ENCODE measurements around the gene FYN. TPM values are rescaled to one million over a fixed set of nuclear protein-coding genes. Genes with fewer than 3 reads are reported as not detected.

FYN gene
- total RNA-seq, 1 donor from 2014 or later = 46.3 TPM

DNA sequence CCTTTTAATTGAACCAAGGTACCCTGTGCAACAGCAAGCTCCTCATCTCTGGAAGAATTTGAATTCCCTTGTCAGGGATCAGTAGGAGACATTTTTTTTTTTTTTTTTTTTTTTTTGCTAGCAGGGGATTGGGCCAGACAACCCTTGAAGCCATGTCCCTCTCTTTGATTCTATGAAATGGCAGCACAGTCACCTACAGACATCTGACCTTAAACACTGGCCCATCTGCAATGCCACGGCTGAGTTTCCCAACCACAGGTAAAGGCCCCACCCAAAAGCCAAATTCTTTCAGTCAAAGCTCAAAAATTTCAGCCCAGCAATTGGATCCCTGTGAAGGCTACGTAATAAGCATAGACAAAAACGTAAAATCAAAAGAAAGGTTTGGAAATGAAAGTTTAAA, 94.2 kb downstream of the FYN start:
- TF ChIP-seq, protein P1, sequence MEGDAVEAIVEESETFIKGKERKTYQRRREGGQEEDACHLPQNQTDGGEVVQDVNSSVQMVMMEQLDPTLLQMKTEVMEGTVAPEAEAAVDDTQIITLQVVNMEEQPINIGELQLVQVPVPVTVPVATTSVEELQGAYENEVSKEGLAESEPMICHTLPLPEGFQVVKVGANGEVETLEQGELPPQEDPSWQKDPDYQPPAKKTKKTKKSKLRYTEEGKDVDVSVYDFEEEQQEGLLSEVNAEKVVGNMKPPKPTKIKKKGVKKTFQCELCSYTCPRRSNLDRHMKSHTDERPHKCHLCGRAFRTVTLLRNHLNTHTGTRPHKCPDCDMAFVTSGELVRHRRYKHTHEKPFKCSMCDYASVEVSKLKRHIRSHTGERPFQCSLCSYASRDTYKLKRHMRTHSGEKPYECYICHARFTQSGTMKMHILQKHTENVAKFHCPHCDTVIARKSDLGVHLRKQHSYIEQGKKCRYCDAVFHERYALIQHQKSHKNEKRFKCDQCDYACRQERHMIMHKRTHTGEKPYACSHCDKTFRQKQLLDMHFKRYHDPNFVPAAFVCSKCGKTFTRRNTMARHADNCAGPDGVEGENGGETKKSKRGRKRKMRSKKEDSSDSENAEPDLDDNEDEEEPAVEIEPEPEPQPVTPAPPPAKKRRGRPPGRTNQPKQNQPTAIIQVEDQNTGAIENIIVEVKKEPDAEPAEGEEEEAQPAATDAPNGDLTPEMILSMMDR (IDR thresholded peaks at IDR 0.05; ENCODE audit: borderline replicate concordance) = no peak
- Histone ChIP-seq H3K36me3 (no peaks in the 10 kb centered on the region), H3K27me3 (ENCODE audit: low read depth) (no peaks in the 10 kb centered on the region), H3K4me3 (no peak overlapping the region), H3K27ac (replicated peaks) (no peak overlapping the region), H3K9me3 (replicated peaks) (no peaks in the 10 kb centered on the region), H3K4me1 (peaks cover 80% of the 10 kb centered on the region)
- intact Hi-C loops (cut with micrococcal nuclease) = no loop called here
- DNase-seq = no peak

DNA sequence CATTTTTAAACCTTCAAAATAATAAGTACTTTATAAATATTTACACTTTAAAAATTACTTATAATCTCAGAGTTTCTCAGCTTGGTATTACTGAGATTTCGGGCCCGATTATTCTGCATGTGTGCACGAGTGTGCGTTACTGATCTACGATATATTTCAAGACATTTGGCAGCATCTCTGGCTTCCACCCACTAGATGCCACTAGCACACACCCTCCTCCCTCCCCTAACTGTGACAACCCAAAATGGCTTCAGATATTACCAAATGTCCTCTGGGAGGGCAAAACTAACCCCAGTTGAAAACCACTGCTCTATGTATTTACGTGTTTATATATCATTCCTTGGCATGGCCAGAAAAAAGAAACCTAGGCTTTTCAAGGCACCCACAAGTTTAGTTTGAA, 95.9 kb downstream of the FYN start:
- intact Hi-C loops (cut with micrococcal nuclease) = no loop called here
- peaks cover 73% of the 10 kb centered on the region for H3K4me1 ChIP-seq
- H3K27ac ChIP-seq (replicated peaks) = no peak overlapping the region
- H3K36me3 ChIP-seq = no peaks in the 10 kb centered on the region
- no peaks in the 10 kb centered on the region for H3K27me3 ChIP-seq (ENCODE audit: low read depth)
- TF ChIP-seq, protein P1 (IDR thresholded peaks at IDR 0.05; ENCODE audit: borderline replicate concordance) = peak; percentile 30
- DNase-seq = no peak
- no peaks in the 10 kb centered on the region for H3K9me3 ChIP-seq (replicated peaks)
- no peak overlapping the region for H3K4me3 ChIP-seq

DNA sequence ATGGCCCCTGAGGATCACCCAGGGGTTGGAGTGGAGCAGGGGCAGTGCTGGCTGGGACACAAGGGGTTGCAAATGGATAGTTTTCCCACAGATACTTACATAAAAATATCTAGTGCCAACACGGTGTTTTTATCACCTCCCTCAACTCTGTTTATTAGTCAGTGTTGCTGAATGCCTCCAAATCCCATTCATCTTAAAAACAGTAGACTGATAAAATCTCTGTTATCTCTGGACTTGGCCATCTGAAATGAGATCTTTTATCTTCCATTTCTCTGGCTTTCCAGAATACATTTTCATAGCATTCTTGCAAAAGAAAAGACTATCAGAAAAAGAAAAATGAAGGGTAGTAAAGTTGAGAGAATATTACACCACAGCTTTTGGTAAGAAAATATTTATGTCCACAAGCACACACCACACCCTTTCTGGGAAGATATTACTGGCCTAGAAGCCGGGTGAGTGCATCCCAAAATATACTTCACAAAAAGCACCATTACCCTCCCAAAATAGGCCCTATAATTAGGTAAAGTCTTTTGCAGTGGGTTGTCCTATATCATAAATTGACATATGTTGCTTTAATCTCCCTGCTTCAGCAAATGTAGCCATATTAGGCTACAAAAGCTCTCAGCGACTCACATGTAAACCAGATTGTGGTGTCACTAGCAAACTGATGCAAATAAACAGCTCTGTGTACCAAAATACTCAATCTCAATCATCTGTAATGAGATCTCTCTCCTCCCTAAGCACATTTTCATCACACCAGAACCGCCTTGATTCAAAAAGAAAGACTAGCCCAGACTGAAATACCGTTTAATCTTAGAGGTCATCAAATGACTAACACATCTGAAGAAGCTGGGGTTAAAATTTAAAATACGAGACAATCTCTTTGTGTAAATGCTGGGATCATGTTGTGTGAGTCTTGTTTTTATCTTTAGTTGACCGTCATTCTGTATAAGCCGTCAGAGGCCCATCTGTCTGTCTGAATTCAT, 96.7 kb downstream of the FYN start:
- Histone ChIP-seq H3K27me3 (ENCODE audit: low read depth) (no peaks in the 10 kb centered on the region), H3K4me3 (no peak overlapping the region), H3K27ac (replicated peaks) (peak overlapping the region; percentile 41), H3K9me3 (replicated peaks) (no peaks in the 10 kb centered on the region), H3K36me3 (no peaks in the 10 kb centered on the region), H3K4me1 (peaks cover 73% of the 10 kb centered on the region)
- TF ChIP-seq, protein P1 (IDR thresholded peaks at IDR 0.05; ENCODE audit: borderline replicate concordance) = no peak
- DNase-seq = no peak
- intact Hi-C loops (cut with micrococcal nuclease) = no loop called here

DNA sequence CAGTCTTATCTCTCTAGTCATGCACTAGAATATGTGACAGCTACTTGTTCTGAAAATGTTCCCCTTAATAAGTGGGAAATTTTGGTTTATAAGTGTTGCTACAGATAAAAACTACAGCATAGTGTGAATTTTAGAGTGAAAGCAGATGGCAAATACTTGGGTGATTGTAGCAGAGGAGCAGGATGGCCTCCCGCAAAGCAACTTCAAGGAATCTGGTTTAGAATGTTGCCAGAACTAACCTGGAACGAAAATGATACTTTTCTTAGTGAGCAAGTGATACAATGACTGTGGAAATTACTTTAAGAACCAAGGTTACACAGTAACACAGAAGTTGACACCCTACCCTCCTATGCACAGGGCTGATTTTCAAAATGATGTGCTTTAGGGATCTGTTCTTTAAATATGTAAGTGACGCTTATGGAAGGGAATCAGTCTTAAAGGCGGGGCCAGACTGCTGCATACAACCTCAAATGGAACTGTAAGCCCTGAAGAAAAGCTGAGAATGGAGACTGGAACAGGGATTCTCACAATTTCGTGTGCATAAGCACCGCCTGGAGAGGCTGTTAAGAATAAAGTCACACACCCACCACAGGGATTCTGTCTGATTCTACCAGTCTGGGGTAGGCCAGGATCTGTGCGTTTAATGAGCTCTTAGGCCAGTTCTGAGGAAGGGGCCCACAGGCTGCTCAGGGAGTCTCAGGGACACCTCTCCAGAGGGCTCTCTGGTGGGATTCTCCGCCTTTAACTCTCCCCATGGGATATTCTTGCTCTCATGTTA, 97.9 kb downstream of the FYN start:
- intact Hi-C loops (cut with micrococcal nuclease) = no loop called here
- Histone ChIP-seq H3K9me3 (replicated peaks) (no peaks in the 10 kb centered on the region), H3K36me3 (no peaks in the 10 kb centered on the region), H3K27me3 (ENCODE audit: low read depth) (no peaks in the 10 kb centered on the region), H3K4me1 (peaks cover 75% of the 10 kb centered on the region), H3K27ac (replicated peaks) (no peak overlapping the region), H3K4me3 (no peak overlapping the region)
- DNase-seq = no peak
- TF ChIP-seq, protein P1 (IDR thresholded peaks at IDR 0.05; ENCODE audit: borderline replicate concordance) = no peak

DNA sequence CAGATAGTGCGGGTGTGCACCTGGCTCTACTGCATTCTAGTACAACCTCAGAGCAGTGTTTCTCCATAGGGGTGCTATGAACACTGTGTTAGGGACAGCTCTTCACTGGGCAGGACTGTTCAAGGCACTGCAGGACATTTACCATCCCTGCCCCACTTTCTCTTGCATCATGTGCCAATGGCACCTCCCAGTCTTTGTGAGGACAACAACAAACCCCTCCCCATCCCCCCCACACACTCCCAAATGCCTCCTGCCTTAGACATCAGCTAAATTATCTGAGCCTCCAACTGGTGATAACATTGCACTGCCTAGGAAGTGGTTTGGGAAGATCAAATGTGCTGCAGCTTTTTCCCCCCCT, 98.9 kb downstream of the FYN start:
- Histone ChIP-seq H3K27me3 (ENCODE audit: low read depth) (no peaks in the 10 kb centered on the region), H3K4me1 (peaks cover 83% of the 10 kb centered on the region), H3K4me3 (no peak overlapping the region), H3K36me3 (no peaks in the 10 kb centered on the region), H3K27ac (replicated peaks) (peak overlapping the region; percentile 25), H3K9me3 (replicated peaks) (no peaks in the 10 kb centered on the region)
- DNase-seq = no peak
- intact Hi-C loops (cut with micrococcal nuclease) = no loop called here
- TF ChIP-seq, protein P1 (IDR thresholded peaks at IDR 0.05; ENCODE audit: borderline replicate concordance) = no peak

Measured in left ventricle myocardium inferior (tissue), 1 donor.